Type B pancreatic cell (in vitro differentiated cells): ENCODE measurements around the gene C1QB. TPM values are rescaled to one million over a fixed set of nuclear protein-coding genes. Genes with fewer than 3 reads are reported as not detected.

Experiments used
- DNase-seq: peaks from one replicate; pipeline ENCODE4 v3.0.0; 2021; ENCODE audit warnings: mixed read lengths; ENCODE audit not compliant: unreplicated experiment; ENCODE audit errors: extremely low spot score
- H3K27ac Mint-ChIP-seq: 2 replicates; pipeline ENCODE4 v1.8.0; 2021; ENCODE audit warnings: mild to moderate bottlenecking, mixed read lengths
- H3K27me3 Mint-ChIP-seq: 2 replicates; pipeline ENCODE4 v1.8.0; 2021; ENCODE audit warnings: mixed read lengths
- H3K36me3 Mint-ChIP-seq: 2 replicates; pipeline ENCODE4 v1.8.0; 2021; ENCODE audit warnings: mixed read lengths
- H3K4me1 Mint-ChIP-seq: one replicate; pipeline ENCODE4 v1.8.0; 2021; ENCODE audit warnings: mixed read lengths; ENCODE audit not compliant: unreplicated experiment
- H3K4me3 Mint-ChIP-seq: 2 replicates; pipeline ENCODE4 v1.8.0; 2021; ENCODE audit warnings: mild to moderate bottlenecking, mixed read lengths
- H3K9me3 Mint-ChIP-seq: 2 replicates; pipeline ENCODE4 v1.8.0; 2021; ENCODE audit warnings: mixed read lengths
- CTCF ChIP-seq: fragments of 200-600 bp; sonication (generic); conservative IDR thresholded peaks from 2 replicates; pipeline ENCODE4 v1.5.0; 2021; ENCODE audit warnings: antibody characterized with exemption, mild to moderate bottlenecking
- total RNA-seq: library from RNA; stranded (reverse); gene quantifications from 2 replicates; pipeline ENCODE4 v1.2.1, GENCODE V29; 2021; ENCODE audit warnings: low replicate concordance

Gene C1QB
- total RNA-seq, 1 donor from 2014 or later, result not detected

GRCh38 chr1:22688466-22688865, 35.4 kb downstream of the C1QB start:
- peaks cover 18% of the 10 kb centered on the region for H3K27me3 Mint-ChIP-seq
- peaks cover 16% of the 10 kb centered on the region for H3K4me1 Mint-ChIP-seq

DNA sequence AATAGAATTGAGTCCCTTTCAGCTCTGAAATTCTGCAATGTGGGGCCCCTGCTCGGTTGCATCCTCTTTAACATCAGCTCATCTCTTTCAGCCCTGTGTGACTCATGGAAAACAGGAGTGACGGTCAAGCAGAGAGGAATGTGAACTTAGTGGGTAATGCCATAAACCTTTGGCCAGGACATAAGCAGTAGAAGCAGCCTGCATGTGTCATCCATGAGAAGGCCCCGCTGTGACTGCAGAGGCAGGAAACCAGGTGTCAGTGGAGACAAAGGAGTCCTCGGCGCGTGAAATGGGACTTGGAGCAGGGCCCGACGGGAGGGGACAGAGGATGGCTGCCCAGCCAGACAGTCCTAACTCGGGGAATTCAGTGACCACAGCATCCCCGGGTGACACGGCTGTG, 36.5 kb downstream of the C1QB start:
- no peak for DNase-seq
- Mint-ChIP-seq H3K27me3 (peaks cover 13% of the 10 kb centered on the region), H3K36me3 (no peaks in the 10 kb centered on the region)

More at GRCh38 chr1:22688466-22688865, 35.4 kb downstream of the C1QB start:
- Mint-ChIP-seq H3K9me3 (no peaks in the 10 kb centered on the region), H3K27ac (no peak overlapping the region), H3K36me3 (no peaks in the 10 kb centered on the region), H3K4me3 (no peak overlapping the region)
- no peak for TF ChIP-seq CTCF
- DNase-seq, result no peak

GRCh38 chr1:22691031-22691753, 38.2 kb downstream of the C1QB start:
- Mint-ChIP-seq H3K27me3 (peaks cover 6% of the 10 kb centered on the region), H3K9me3 (no peaks in the 10 kb centered on the region), H3K36me3 (no peaks in the 10 kb centered on the region), H3K4me1 (no peaks in the 10 kb centered on the region), H3K4me3 (no peak overlapping the region), H3K27ac (no peak overlapping the region)
- no peak for DNase-seq
- TF ChIP-seq CTCF, result no peak

More for the DNA sequence above, 36.5 kb downstream of the C1QB start:
- TF ChIP-seq CTCF, result no peak
- no peak overlapping the region for H3K4me3 Mint-ChIP-seq
- no peaks in the 10 kb centered on the region for H3K9me3 Mint-ChIP-seq
- H3K27ac Mint-ChIP-seq, result no peak overlapping the region
- peaks cover 10% of the 10 kb centered on the region for H3K4me1 Mint-ChIP-seq

- Mint-ChIP-seq H3K27me3 (no peaks in the 10 kb centered on the region), H3K27ac (no peak overlapping the region), H3K4me1 (peaks cover 5% of the 10 kb centered on the region), H3K36me3 (no peaks in the 10 kb centered on the region), H3K9me3 (no peaks in the 10 kb centered on the region), H3K4me3 (no peak overlapping the region)
- no peak for DNase-seq
- no peak for TF ChIP-seq CTCF
Measured at GRCh38 chr1:22694172-22694571, 41.1 kb downstream of the C1QB start.

DNA sequence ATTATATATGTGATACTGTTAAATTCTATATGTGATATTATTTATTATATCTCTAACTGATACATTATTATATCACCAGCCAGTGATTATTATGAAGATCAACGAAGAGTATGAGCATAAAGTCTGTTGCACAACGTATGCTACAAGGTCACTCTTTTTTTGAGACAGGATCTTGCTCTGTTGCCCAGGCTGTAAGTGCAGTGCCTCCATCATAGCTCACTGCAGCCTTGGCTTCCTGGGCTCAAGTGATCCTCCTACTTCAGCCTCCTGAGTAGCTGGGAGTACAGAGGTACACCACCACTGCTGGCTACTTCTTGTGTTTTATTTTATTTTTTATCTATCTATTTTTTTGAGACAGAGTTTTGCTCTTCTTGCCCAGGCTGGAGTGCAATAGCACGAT, 43.6 kb downstream of the C1QB start:
- H3K27ac Mint-ChIP-seq, result no peak overlapping the region
- peaks cover 5% of the 10 kb centered on the region for H3K4me1 Mint-ChIP-seq
- H3K27me3 Mint-ChIP-seq, result no peaks in the 10 kb centered on the region
- no peaks in the 10 kb centered on the region for H3K36me3 Mint-ChIP-seq
- H3K4me3 Mint-ChIP-seq, result no peak overlapping the region
- DNase-seq, result no peak
- no peak for TF ChIP-seq CTCF
- H3K9me3 Mint-ChIP-seq, result no peaks in the 10 kb centered on the region
